K562 (cell line): ENCODE data around the gene UBL3. TPM values are rescaled to one million over a fixed set of nuclear protein-coding genes. Genes with fewer than 3 reads are reported as not detected.

Experiments used
- ATAC-seq: fragments of 200-7000 bp; cut with Tn5 transposase; 3 replicates; pipeline ENCODE4 v1.9.1; 2020; ENCODE audit warnings: moderate library complexity
- BruUV-seq: library from RNA; stranded (reverse); fragments of 400-500 nt; replicated peaks from 2 replicates; lab custom pipeline; 2021; lab: Mats Ljungman, UMichigan
- CTCF ChIA-PET: fragments of 300-600 bp; formaldehyde crosslinking; extraction: SDS; loops from one replicate; lab custom pipeline; 2021; ENCODE audit warnings: low intra/inter-chr PET ratio; lab: Yijun Ruan, JAX
- POLR2A ChIA-PET: fragments of 300-600, 350-650 bp; sonication (Branson Sonifier 250); formaldehyde crosslinking; extraction: SDS; loops from one replicate; lab custom pipeline; 2021; ENCODE audit warnings: antibody characterized with exemption, inconsistent platforms; lab: Yijun Ruan, JAX
- DNase-seq, 4 experiments: peaks; one replicate each; pipeline versions ENCODE4 v3.0.0 to v3.0.0-alpha.2; 2011 to 2018; ENCODE audit warnings: low spot score in 3 of 4, mixed read lengths in 3 of 4; ENCODE audit errors: extremely low read depth in 1 of 4
- FAIRE-seq: peaks from 2 replicates; lab custom pipeline; 2011; peaks lifted over from hg19 to GRCh38; lab: Jason Lieb, UNC
- H2AFZ ChIP-seq: 2 replicates; pipeline ENCODE4 v1.6.0; 2011; ENCODE audit warnings: low read depth, low read length, control low read depth, inconsistent platforms
- H3K27ac ChIP-seq: fragments of 200-600 bp; 3 replicates; pipeline ENCODE4 v1.8.0; 2011; ENCODE audit warnings: low read depth, mild to moderate bottlenecking, control low read depth, inconsistent platforms, low read length, moderate library complexity, mixed read lengths; ENCODE audit errors: extremely low read depth
- H3K27me3 ChIP-seq, 2 experiments: fragments of 300-600 bp in 1 of 2; 2 replicates in 1 of 2; 3 replicates in 1 of 2; pipeline versions ENCODE4 v1.6.0 to v1.8.0; 2011; ENCODE audit warnings: inconsistent platforms in 2 of 2, low read length in 2 of 2, mild to moderate bottlenecking in 1 of 2, mixed read lengths in 1 of 2, moderate library complexity in 1 of 2; ENCODE audit not compliant: control insufficient read depth in 2 of 2, insufficient read depth in 2 of 2
- H3K36me3 ChIP-seq: fragments of 300-600 bp; 3 replicates; pipeline ENCODE4 v1.8.0; 2011; ENCODE audit warnings: mild to moderate bottlenecking, low read length, inconsistent platforms; ENCODE audit not compliant: control insufficient read depth, insufficient read depth
- H3K4me1 ChIP-seq, 2 experiments: fragments of 200-600 bp in 1 of 2; replicated peaks in 1 of 2; 2 replicates in 1 of 2; 3 replicates in 1 of 2; pipeline versions ENCODE4 v1.5.1 to v1.8.0; 2011; ENCODE audit warnings: inconsistent platforms in 2 of 2, low read length in 2 of 2, mild to moderate bottlenecking in 1 of 2, mixed read lengths in 1 of 2, moderate library complexity in 1 of 2; ENCODE audit not compliant: control insufficient read depth in 2 of 2, insufficient read depth in 2 of 2
- H3K4me2 ChIP-seq: 2 replicates; pipeline ENCODE4 v1.6.1; 2011; ENCODE audit warnings: low read length, control low read depth, inconsistent platforms, mixed read lengths; ENCODE audit not compliant: insufficient read depth
- H3K4me3 ChIP-seq: fragments of 200-600 bp; sonication (generic), shearing (Covaris generic); 2 replicates; pipeline ENCODE4 v1.5.1; 2016; ENCODE audit warnings: control low read depth, inconsistent platforms
- H3K79me2 ChIP-seq: fragments of 200-600 bp; 3 replicates; pipeline ENCODE4 v1.8.0; 2011; ENCODE audit warnings: low read length, inconsistent platforms; ENCODE audit not compliant: control insufficient read depth, insufficient read depth
- H3K9ac ChIP-seq, 2 experiments: 2 replicates each; pipeline versions ENCODE4 v1.6.0 to v1.6.1; 2011; ENCODE audit warnings: low read depth in 2 of 2, low read length in 2 of 2, control low read depth in 1 of 2, inconsistent platforms in 1 of 2, mild to moderate bottlenecking in 1 of 2, mixed read lengths in 1 of 2; ENCODE audit not compliant: insufficient read depth in 1 of 2
- H3K9me1 ChIP-seq: one replicate; pipeline ENCODE4 v1.6.0; 2011; ENCODE audit warnings: inconsistent platforms, mild to moderate bottlenecking, low read length, moderate library complexity; ENCODE audit not compliant: control insufficient read depth, insufficient read depth
- H3K9me3 ChIP-seq: replicated peaks from 2 replicates; pipeline ENCODE4 v1.5.1; 2011; ENCODE audit warnings: low read depth, low read length, inconsistent platforms; ENCODE audit not compliant: control insufficient read depth, insufficient read depth
- H4K20me1 ChIP-seq: replicated peaks from 2 replicates; pipeline ENCODE4 v1.6.1; 2011; ENCODE audit warnings: low read length, inconsistent platforms, mixed read lengths; ENCODE audit not compliant: control insufficient read depth, insufficient read depth
- CCAR2 ChIP-seq: fragments of 200-400 bp; formaldehyde crosslinking; IDR thresholded peaks from 2 replicates; pipeline ENCODE4 v1.6.1; 2017; ENCODE audit warnings: mild to moderate bottlenecking, low read depth, low read length
- CHD2 ChIP-seq: IDR thresholded peaks from 2 replicates; pipeline ENCODE4 v1.6.1; 2011; ENCODE audit warnings: low read depth, low read length
- DACH1 ChIP-seq: fragments of 450-650 bp; IDR thresholded peaks from 2 replicates; pipeline ENCODE4 v1.6.1; 2018; ENCODE audit not compliant: partially characterized antibody
- EP300 ChIP-seq: IDR thresholded peaks from 2 replicates; pipeline ENCODE4 v1.6.1; 2012; ENCODE audit warnings: low read length, improper control_type of control experiment
- HDAC8 ChIP-seq: fragments of 450-650 bp; IDR thresholded peaks from 2 replicates; pipeline ENCODE4 v1.6.1; 2016; ENCODE audit warnings: mild to moderate bottlenecking, missing genetic modification characterization, moderate library complexity, missing compliant biosample characterization
- HIVEP1 ChIP-seq: fragments of 250-450 bp; sonication (Bioruptor Pico); IDR thresholded peaks from 2 replicates; pipeline ENCODE4 v1.4.0; 2020; ENCODE audit warnings: mild to moderate bottlenecking
- ILF3 ChIP-seq: fragments of 450-650 bp; IDR thresholded peaks from 2 replicates; pipeline ENCODE4 v1.6.1; 2018; ENCODE audit warnings: antibody characterized with exemption, mild to moderate bottlenecking, moderate library complexity, borderline replicate concordance
- KAT2B ChIP-seq: IDR thresholded peaks from one replicate; pipeline ENCODE4 v1.6.1; 2012; ENCODE audit warnings: low read depth, mild to moderate bottlenecking, control low read depth, inconsistent platforms, low read length, moderate library complexity
- MBD2 ChIP-seq: sonication (generic); IDR thresholded peaks from 2 replicates; pipeline ENCODE4 v1.6.1; 2016; ENCODE audit warnings: low read depth, borderline replicate concordance
- MEF2A ChIP-seq: IDR thresholded peaks from 2 replicates; pipeline ENCODE4 v1.6.1; 2011; ENCODE audit warnings: low read depth, mild to moderate bottlenecking, low read length, moderate library complexity; ENCODE audit not compliant: control insufficient read depth
- PRMT5 ChIP-seq: sonication (generic); formaldehyde crosslinking; IDR thresholded peaks from 2 replicates; pipeline ENCODE4 v1.5.0; 2020; ENCODE audit warnings: missing genetic modification reagents
- ZKSCAN3 ChIP-seq: fragments of 250-450 bp; sonication (Bioruptor Pico); IDR thresholded peaks from 2 replicates; pipeline ENCODE4 v1.4.0; 2020
- WGBS: fragments of 100-300 bp; shearing (Covaris generic); methylation state at CpG from one replicate; pipeline ENCODE4 v1.1.6; 2016; ENCODE audit warnings: low coverage, mixed read lengths; ENCODE audit not compliant: insufficient coverage; ENCODE audit errors: missing lambda C conversion rate; 5-methylcytosine and 5-hydroxymethylcytosine counted together
- in situ Hi-C: fragments of 300-500 bp; cut with MboI; formaldehyde crosslinking; loops from 4 replicates; pipeline ENCODE4 v1.15.0; 2018; ENCODE audit warnings: inconsistent platforms, mixed read lengths
- intact Hi-C: fragments of 100-400 bp; cut with micrococcal nuclease; formaldehyde crosslinking; loops from 2 replicates; pipeline ENCODE4 v1.14.2; 2022
- polyA plus RNA-seq, 8 experiments: library from polyadenylated mRNA; depleted of rRNA in 4 of 8; stranded (reverse) in 5 of 8; unstranded in 3 of 8; fragments of >200 nt; fragmentation: Nextera tagmentation in 2 of 8; fragmentation: Illumina TruSeq in 1 of 8; extraction: Ambion mirVana in 2 of 8; extraction: Trizol in 1 of 8; gene quantifications; 2 replicates each; pipeline versions ENCODE4 v1.2.1 to v1.2.3, GENCODE V29; 2011 to 2014; ENCODE audit warnings: inconsistent platforms in 1 of 8, missing spikeins in 1 of 8
- total RNA-seq, 7 experiments: library from RNA; depleted of rRNA in 6 of 7; stranded (reverse); fragments of >200 nt in 6 of 7; fragmentation: Illumina TruSeq in 2 of 7; extraction: Trizol in 2 of 7; gene quantifications; 2 replicates each; pipeline versions ENCODE4 v1.2.1 to v1.2.3, GENCODE V29; 2011 to 2021; ENCODE audit warnings: low replicate concordance in 1 of 7
- TF ChIP-seq, protein P1 (sequence below), 2 experiments: IDR thresholded peaks in 1 of 2; conservative IDR thresholded peaks in 1 of 2; 2 replicates each; pipeline ENCODE4 v1.6.1; 2016; ENCODE audit warnings: low read depth in 2 of 2, mild to moderate bottlenecking in 1 of 2, missing compliant biosample characterization in 1 of 2, missing genetic modification characterization in 1 of 2, moderate library complexity in 1 of 2
- TF ChIP-seq, protein P2 (sequence below): fragments of 450-650 bp; formaldehyde crosslinking; IDR thresholded peaks from 2 replicates; pipeline ENCODE4 v1.4.0; 2022; ENCODE audit warnings: missing genetic modification characterization
- TF ChIP-seq, protein P3 (sequence below): fragments of 450-650 bp; formaldehyde crosslinking; IDR thresholded peaks from 2 replicates; pipeline ENCODE4 v1.4.0; 2022; ENCODE audit warnings: missing genetic modification characterization
- TF ChIP-seq, protein P4 (sequence below): sonication (generic); formaldehyde crosslinking; IDR thresholded peaks from 2 replicates; pipeline ENCODE4 v1.8.1; 2022; ENCODE audit warnings: missing genetic modification reagents

The UBL3 gene
- total and polyA plus RNA-seq, 9 of the 15 experiments (the other 6 are each of a cell fraction or from before 2014, with no cell fraction given), result 0.64 to 2.4 (median 1.8) TPM

DNA sequence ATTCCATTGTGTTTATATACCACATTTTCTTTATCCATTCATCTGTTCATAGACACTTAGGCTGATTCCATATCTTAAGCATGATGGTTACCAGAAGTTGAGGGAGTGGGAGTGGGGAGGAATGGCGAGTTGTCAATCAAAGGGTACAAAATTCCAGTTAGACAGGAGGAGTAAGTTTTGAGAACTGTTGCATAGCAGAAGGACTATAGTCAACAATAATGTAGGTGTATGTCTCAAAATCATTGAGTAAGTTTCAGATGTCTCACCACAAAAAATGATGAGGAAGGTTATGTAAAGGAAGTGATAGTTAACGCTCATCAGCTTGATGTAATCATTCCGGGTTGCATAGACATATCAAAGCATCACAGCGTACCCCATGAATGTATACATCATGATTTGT, 4.6 kb upstream of the UBL3 start:
- H3K36me3 ChIP-seq, result no peaks in the 10 kb centered on the region
- in situ Hi-C loops, result no loop called here
- H3K9me3 ChIP-seq, result no peaks in the 10 kb centered on the region
- H3K27ac ChIP-seq, result no peak overlapping the region
- ChIA-PET POLR2A (no interaction called here), CTCF (no interaction called here)
- intact Hi-C loops, result no loop called here
- H3K27me3 ChIP-seq, result peaks cover 2 to 4% of the 10 kb centered on the region in 2 experiments; a peak in 1 of 5 replicates
- no peak overlapping the region for H3K9ac ChIP-seq
- H3K79me2 ChIP-seq, result no peaks in the 10 kb centered on the region
- BruUV-seq, result no TSS peak
- no peak overlapping the region for H3K4me3 ChIP-seq
- DNase-seq (no peak), ATAC-seq (no peak), FAIRE-seq (no peak)
- 4% methylated on average over 3 of the region's 4 CpGs for WGBS
- no peak overlapping the region for H2AFZ ChIP-seq
- peaks cover under 1 to 3% of the 10 kb centered on the region in 2 experiments; a peak in 1 of 5 replicates for H3K4me1 ChIP-seq
- H4K20me1 ChIP-seq, result no peaks in the 10 kb centered on the region
- H3K9me1 ChIP-seq, result no peaks in the 10 kb centered on the region
- no peak overlapping the region for H3K4me2 ChIP-seq
- TF ChIP-seq, protein P1, sequence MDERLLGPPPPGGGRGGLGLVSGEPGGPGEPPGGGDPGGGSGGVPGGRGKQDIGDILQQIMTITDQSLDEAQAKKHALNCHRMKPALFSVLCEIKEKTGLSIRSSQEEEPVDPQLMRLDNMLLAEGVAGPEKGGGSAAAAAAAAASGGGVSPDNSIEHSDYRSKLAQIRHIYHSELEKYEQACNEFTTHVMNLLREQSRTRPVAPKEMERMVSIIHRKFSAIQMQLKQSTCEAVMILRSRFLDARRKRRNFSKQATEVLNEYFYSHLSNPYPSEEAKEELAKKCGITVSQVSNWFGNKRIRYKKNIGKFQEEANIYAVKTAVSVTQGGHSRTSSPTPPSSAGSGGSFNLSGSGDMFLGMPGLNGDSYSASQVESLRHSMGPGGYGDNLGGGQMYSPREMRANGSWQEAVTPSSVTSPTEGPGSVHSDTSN (CRISPR knock-in tag; IDR thresholded peaks at IDR 0.05; ENCODE audit: low read depth), result no peak
- TF ChIP-seq, protein P1 (tag; conservative IDR thresholded peaks at IDR 0.05; ENCODE audit: low read depth), result no peak
- TF ChIP-seq, protein P2, sequence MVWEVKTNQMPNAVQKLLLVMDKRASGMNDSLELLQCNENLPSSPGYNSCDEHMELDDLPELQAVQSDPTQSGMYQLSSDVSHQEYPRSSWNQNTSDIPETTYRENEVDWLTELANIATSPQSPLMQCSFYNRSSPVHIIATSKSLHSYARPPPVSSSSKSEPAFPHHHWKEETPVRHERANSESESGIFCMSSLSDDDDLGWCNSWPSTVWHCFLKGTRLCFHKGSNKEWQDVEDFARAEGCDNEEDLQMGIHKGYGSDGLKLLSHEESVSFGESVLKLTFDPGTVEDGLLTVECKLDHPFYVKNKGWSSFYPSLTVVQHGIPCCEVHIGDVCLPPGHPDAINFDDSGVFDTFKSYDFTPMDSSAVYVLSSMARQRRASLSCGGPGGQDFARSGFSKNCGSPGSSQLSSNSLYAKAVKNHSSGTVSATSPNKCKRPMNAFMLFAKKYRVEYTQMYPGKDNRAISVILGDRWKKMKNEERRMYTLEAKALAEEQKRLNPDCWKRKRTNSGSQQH (CRISPR knock-in tag), result no peak
- TF ChIP-seq HDAC8 (tag), result no peak
- no peak for TF ChIP-seq MEF2A
- TF ChIP-seq PRMT5, result no peak
- no peak for TF ChIP-seq ILF3
- TF ChIP-seq, protein P3, sequence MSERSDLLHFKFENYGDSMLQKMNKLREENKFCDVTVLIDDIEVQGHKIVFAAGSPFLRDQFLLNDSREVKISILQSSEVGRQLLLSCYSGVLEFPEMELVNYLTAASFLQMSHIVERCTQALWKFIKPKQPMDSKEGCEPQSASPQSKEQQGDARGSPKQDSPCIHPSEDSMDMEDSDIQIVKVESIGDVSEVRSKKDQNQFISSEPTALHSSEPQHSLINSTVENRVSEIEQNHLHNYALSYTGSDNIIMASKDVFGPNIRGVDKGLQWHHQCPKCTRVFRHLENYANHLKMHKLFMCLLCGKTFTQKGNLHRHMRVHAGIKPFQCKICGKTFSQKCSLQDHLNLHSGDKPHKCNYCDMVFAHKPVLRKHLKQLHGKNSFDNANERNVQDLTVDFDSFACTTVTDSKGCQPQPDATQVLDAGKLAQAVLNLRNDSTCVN (CRISPR knock-in tag), result no peak
- TF ChIP-seq KAT2B, result no peak
- no peak for TF ChIP-seq CCAR2
- no peak for TF ChIP-seq ZKSCAN3
- TF ChIP-seq MBD2, result no peak
- TF ChIP-seq, protein P4, sequence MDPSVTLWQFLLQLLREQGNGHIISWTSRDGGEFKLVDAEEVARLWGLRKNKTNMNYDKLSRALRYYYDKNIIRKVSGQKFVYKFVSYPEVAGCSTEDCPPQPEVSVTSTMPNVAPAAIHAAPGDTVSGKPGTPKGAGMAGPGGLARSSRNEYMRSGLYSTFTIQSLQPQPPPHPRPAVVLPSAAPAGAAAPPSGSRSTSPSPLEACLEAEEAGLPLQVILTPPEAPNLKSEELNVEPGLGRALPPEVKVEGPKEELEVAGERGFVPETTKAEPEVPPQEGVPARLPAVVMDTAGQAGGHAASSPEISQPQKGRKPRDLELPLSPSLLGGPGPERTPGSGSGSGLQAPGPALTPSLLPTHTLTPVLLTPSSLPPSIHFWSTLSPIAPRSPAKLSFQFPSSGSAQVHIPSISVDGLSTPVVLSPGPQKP (CRISPR knock-in tag), result no peak
- TF ChIP-seq DACH1, result no peak
- TF ChIP-seq EP300, result no peak
- no peak for TF ChIP-seq CHD2
- no peak for TF ChIP-seq HIVEP1 (CRISPR knock-in tag)
